Measurements from ENCODE around the gene MLLT3. TPM values are rescaled to one million over a fixed set of nuclear protein-coding genes. Genes with fewer than 3 reads are reported as not detected.

MLLT3 gene
- total and polyA plus RNA-seq, 2 of the 8 experiments (the other 6 are each of a cell fraction or from before 2014, with no cell fraction given), result 5.9 to 9.6 TPM

DNA sequence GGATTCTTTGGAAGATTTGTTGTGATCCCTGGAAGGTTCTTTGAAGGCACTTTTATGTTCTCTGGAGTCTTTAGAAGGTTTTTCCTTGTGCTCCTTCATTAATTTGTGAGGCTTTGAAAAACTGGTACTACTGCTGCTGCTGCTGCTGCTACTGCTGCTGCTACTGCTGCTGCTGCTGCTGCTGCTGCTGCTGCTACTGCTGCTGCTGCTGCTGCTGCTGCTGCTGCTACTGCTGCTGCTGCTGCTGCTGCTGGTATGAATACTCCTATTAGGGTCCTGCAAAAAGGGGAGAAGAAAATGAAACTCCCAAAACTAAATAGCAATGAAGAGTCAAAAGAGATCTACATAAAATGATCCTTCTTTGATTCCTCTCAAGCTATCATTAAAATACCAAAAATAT, 208.1 kb downstream of the MLLT3 start:
- no peak overlapping the region for H3K9ac ChIP-seq (replicated peaks in 1 of 4; ENCODE audit: extremely low read depth in 1 of 4, low read depth in 3 of 4, low read length in 3 of 4)
- TF ChIP-seq KDM5A (IDR thresholded peaks at IDR 0.05; ENCODE audit: low read length) (no peak), SP1 (IDR thresholded peaks at IDR 0.05; ENCODE audit: low read depth, low read length) (no peak), GABPA (IDR thresholded peaks at IDR 0.05; ENCODE audit: borderline replicate concordance, insufficient read depth, low read length) (no peak), JUND (IDR thresholded peaks at IDR 0.05; ENCODE audit: low read length) (no peak), HDAC2 (IDR thresholded peaks at IDR 0.05; ENCODE audit: borderline replicate concordance in 1 of 2, low read depth in 2 of 2, low read length in 2 of 2) (no peak), TBP (IDR thresholded peaks at IDR 0.05; ENCODE audit: low read depth, low read length) (no peak), SAP30 (IDR thresholded peaks at IDR 0.05; ENCODE audit: insufficient read depth, insufficient replicate concordance, low read length) (no peak), CHD2 (IDR thresholded peaks at IDR 0.05; ENCODE audit: low read length) (no peak)
- TF ChIP-seq, protein P1, sequence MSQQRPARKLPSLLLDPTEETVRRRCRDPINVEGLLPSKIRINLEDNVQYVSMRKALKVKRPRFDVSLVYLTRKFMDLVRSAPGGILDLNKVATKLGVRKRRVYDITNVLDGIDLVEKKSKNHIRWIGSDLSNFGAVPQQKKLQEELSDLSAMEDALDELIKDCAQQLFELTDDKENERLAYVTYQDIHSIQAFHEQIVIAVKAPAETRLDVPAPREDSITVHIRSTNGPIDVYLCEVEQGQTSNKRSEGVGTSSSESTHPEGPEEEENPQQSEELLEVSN (IDR thresholded peaks at IDR 0.05), result no peak
- TF ChIP-seq, protein P2, sequence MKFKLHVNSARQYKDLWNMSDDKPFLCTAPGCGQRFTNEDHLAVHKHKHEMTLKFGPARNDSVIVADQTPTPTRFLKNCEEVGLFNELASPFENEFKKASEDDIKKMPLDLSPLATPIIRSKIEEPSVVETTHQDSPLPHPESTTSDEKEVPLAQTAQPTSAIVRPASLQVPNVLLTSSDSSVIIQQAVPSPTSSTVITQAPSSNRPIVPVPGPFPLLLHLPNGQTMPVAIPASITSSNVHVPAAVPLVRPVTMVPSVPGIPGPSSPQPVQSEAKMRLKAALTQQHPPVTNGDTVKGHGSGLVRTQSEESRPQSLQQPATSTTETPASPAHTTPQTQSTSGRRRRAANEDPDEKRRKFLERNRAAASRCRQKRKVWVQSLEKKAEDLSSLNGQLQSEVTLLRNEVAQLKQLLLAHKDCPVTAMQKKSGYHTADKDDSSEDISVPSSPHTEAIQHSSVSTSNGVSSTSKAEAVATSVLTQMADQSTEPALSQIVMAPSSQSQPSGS (IDR thresholded peaks at IDR 0.05; ENCODE audit: low read length), result no peak

More for the DNA sequence above, 208.1 kb downstream of the MLLT3 start:
- Histone ChIP-seq H3K23ac (ENCODE audit: insufficient read length) (no peak overlapping the region), H3K4me2 (ENCODE audit: insufficient read depth in 1 of 2, low read depth in 2 of 2, low read length in 2 of 2) (no peak overlapping the region), H3K36me3 (ENCODE audit: control insufficient read depth in 2 of 4, insufficient read depth in 4 of 4, low read length in 3 of 4) (no peaks in the 10 kb centered on the region), H3K14ac (ENCODE audit: insufficient read length) (no peak overlapping the region), H3K27ac (ENCODE audit: low read depth, low read length) (no peak overlapping the region), H2BK12ac (ENCODE audit: low read depth, low read length) (no peak overlapping the region), H3K56ac (replicated peaks; ENCODE audit: insufficient read length, low read depth, low read length) (no peak overlapping the region), H2BK120ac (replicated peaks; ENCODE audit: low read depth, low read length) (no peak overlapping the region), H3K18ac (ENCODE audit: extremely low read depth, low read length) (no peak overlapping the region), H2BK15ac (ENCODE audit: low read length) (no peak overlapping the region), H4K91ac (replicated peaks; ENCODE audit: insufficient read length, low read length) (no peak overlapping the region), H3K79me1 (ENCODE audit: low read depth, low read length) (no peaks in the 10 kb centered on the region), H3K4ac (replicated peaks; ENCODE audit: insufficient read length, low read depth, low read length) (no peak overlapping the region), H2BK20ac (ENCODE audit: low read length) (no peak overlapping the region), H2AK5ac (ENCODE audit: low read depth, low read length) (no peak overlapping the region), H3K4me1 (replicated peaks in 1 of 4; ENCODE audit: control insufficient read depth in 3 of 4, insufficient read depth in 4 of 4, low read length in 3 of 4) (no peaks in the 10 kb centered on the region; a peak in 1 of 7 replicates), H3K9me3 (ENCODE audit: insufficient read depth in 2 of 2, low read depth in 1 of 2, low read length in 1 of 2) (no peaks in the 10 kb centered on the region), H3K79me2 (ENCODE audit: control insufficient read depth in 1 of 2, insufficient read depth in 2 of 2, low read length in 2 of 2) (no peaks in the 10 kb centered on the region), H2AFZ (ENCODE audit: low read length) (no peak overlapping the region), H4K5ac (ENCODE audit: insufficient read length, low read depth, low read length) (no peak overlapping the region), H3K23me2 (ENCODE audit: low read depth, low read length) (no peaks in the 10 kb centered on the region), H2BK5ac (ENCODE audit: low read depth, low read length) (no peak overlapping the region), H4K8ac (ENCODE audit: extremely low read depth, insufficient read depth, low read length) (no peak overlapping the region), H3K27me3 (replicated peaks in 1 of 4; ENCODE audit: control insufficient read depth in 3 of 4, extremely low read depth in 1 of 4, insufficient read depth in 3 of 4, low read length in 3 of 4) (no peaks in the 10 kb centered on the region), H3K4me3 (ENCODE audit: extremely low read depth in 1 of 4, insufficient read depth in 2 of 4, low read depth in 3 of 4, low read length in 4 of 4) (no peak overlapping the region), H4K20me1 (replicated peaks in 1 of 2; ENCODE audit: control insufficient read depth in 1 of 2, insufficient read depth in 2 of 2, low read length in 2 of 2) (no peaks in the 10 kb centered on the region)
- ChIA-PET POLR2A (ENCODE audit: partially characterized antibody) (no interaction called here), CTCF (ENCODE audit: partially characterized antibody) (interaction anchor here (0.8 kb wide), 1 partner anchor 10 kb away, joined by 4 read pairs; no protein-coding TSS in a partner anchor)
- FAIRE-seq, result no peak
- DNase-seq (ENCODE audit: low read depth in 1 of 2, low spot score in 2 of 2), result no peak

Data from H1 (cell line).